GM10266 (cell line): ENCODE measurements around the gene ABLIM1.
A peak's percentile ranks its signal among the peaks of the same experiment; 100 is the strongest.

ENCODE experiments used
- DNase-seq: peaks from one replicate; pipeline ENCODE4 v3.0.0; 2012; ENCODE audit errors: extremely low spot score
- CTCF ChIP-seq: IDR thresholded peaks from 2 replicates; pipeline ENCODE4 v1.5.1; 2012; ENCODE audit warnings: mild to moderate bottlenecking, low read depth; ENCODE audit not compliant: control insufficient read depth, insufficient read depth; ENCODE audit errors: missing control alignments

Gene ABLIM1

DNA sequence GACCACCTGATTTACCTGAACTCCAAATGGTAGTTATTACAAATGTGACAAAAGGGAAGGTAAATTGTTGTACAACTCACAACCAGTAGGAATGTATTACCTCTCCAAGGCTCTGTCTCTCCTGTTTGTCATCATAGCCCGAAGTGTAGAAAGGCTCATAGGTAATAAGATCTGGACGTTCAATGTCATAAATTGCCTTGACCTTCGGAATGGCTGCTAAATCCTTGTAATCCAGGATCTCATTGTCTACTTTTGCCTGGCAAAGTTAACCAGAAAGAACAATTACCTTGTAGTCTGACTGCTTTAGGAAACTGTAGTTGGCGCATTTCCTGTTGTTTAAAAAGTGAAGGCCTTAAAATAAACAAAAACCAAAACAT is 185.2 kb downstream of the ABLIM1 start:
- no peak for TF ChIP-seq CTCF
- DNase-seq, result no peak

GRCh38 chr10:114471906-114472876 is 185.9 kb downstream of the ABLIM1 start:
- no peak for DNase-seq
- TF ChIP-seq CTCF, result no peak

DNA sequence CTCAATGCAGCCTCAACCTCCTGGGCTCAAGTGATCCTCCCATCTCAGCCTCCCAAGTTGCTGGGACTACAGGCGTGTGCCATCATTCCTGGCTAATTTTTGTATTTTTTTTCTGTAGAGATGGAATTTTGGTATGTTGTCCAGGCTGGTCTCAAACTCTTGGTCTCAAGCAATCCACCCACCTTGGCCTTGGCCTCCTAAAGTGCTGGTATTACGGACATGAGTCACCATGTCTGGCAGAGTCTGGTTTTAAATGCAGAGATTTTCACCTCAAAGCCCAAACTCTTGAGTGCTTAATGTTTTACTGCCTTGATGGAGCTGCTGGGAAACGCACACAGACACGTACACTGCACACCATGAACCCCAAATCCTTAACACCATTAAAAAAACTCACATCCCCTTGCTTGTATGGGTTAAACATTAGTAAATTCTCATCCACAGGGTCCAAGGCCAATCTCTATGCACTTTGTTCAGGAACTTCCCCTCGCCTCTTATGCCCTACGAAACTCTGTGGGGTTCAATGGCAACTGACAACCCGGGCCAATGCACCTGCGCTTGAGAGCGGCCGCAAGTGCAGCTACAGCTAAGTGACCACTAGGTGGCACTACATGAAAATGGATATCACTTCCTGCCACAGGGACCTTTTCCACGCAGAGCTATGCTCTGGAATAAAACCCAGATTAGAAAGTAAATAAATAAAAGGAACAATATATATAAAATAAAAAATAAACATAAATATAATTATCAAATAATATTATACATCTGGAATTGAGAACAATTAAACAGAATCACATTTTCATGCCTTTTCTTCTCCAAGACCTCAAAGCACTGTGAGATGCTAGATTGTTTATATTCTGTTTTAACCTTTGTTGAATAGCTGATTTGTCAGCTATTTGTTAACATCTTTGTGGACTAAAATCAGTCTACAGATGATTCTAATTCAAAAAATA is 186.8 kb downstream of the ABLIM1 start:
- peak; percentile 67 for DNase-seq
- TF ChIP-seq CTCF, result peak; percentile 96

GRCh38 chr10:114470361-114470760 is 187.7 kb downstream of the ABLIM1 start:
- no peak for TF ChIP-seq CTCF
- no peak for DNase-seq

GRCh38 chr10:114458955-114459354 is 199.1 kb downstream of the ABLIM1 start:
- peak; percentile 33 for TF ChIP-seq CTCF
- peak; percentile 45 for DNase-seq

- DNase-seq, result no peak
- TF ChIP-seq CTCF, result no peak
These were observed 199.7 kb downstream of the ABLIM1 start for GRCh38 chr10:114458216-114458920.
